HG03378 (cell line): ENCODE data around the gene CEP85.
A peak's percentile ranks its signal among the peaks of the same experiment; 100 is the strongest.

ENCODE experiments used
- ATAC-seq: cut with Tn5 transposase; IDR thresholded peaks from one replicate; pipeline ENCODE4 v1.9.1; 2021; ENCODE audit warnings: mild to moderate bottlenecking, moderate library complexity; ENCODE audit not compliant: unreplicated experiment

Gene CEP85

DNA sequence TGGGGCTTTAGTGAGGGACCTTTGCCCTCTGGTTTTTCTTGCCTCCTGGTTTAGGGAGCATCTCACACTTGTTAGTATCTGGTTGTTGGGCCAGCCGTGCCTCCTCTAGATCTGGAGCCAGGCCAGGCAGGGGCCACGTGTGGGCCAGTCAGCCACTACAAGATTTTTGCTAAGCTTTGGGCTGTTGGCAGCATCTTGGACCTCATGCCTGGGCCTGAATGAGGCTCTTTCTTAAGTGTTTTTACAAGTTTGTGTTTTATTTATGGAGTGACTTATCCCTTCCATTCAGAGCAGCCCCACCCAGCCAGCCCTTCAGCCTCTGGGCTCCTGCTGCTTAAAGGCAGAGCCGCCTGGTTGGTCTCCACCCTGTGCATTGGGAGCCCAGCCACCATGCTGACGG, 44.3 kb downstream of the CEP85 start:
- ATAC-seq = no peak

- no peak for ATAC-seq
Observed at GRCh38 chr1:26278724-26279455, 44.9 kb downstream of the CEP85 start.

- no peak for ATAC-seq
Observed at GRCh38 chr1:26279456-26280332, 45.7 kb downstream of the CEP85 start, which contains the start of gene SH3BGRL3. SH3BGRL3 (plus strand) TSS chr1:26280086; CDS start chr1:26280156, 70 bp downstream.

DNA sequence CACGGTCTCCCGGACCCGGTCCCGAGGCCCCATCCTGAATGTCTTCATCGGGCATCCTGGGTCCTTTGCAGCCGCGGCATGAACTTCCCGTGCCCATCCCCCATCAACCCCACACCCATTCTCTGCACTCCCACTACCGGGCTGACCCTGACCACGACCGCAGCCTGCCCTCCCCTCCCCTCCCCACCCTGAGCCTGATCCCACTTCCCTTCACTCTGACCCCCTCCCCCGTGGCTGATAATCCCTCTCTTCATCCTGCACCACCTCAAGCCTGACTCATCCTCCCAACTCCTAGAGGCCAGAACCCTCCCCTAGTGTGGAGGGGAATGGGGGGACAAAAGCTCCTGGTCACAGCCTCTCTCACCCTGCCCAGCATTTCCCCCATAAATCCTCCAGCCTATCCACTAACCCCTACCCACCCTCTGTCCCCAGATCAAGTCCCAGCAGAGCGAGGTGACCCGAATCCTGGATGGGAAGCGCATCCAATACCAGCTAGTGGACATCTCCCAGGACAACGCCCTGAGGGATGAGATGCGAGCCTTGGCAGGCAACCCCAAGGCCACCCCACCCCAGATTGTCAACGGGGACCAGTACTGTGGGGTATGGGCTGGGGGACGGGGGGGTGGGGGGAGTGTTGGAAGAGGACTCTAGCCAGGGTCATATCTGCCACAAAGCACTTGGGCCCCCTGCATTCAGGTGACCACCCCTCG, 46.5 kb downstream of the CEP85 start:
- no peak for ATAC-seq

GRCh38 chr1:26281091-26281958, 47.3 kb downstream of the CEP85 start:
- ATAC-seq = no peak

GRCh38 chr1:26281971-26282370, 48.0 kb downstream of the CEP85 start:
- ATAC-seq = no peak

GRCh38 chr1:26282401-26282918, 48.5 kb downstream of the CEP85 start:
- no peak for ATAC-seq

DNA sequence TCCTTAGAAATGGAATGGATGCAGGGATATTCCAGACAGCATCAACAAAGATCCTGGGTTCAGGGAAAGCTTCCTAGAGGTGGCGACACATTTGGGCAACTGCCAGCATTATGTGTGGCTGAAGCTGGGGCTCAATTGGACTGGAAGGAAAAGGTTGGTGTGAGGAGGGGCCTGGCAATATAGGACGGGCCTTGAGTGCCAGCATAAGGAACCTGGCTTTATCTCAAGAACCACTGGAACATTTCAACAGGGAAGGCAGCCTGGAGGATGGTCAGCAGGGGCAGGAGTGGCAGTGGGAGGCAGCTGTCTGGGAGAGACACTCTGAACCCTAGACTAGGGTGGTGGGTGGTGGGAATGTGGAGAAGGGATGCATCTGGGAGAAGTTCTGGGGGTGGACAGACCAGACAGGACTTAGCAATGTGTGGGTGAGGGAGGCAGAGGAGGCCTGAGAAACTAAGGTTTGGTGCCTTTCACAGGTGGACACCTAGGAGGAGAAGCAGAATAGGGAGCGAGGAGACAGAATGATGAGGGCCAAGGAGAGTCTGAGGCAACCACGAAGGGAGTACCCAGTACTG, 49.4 kb downstream of the CEP85 start:
- ATAC-seq = no peak

DNA sequence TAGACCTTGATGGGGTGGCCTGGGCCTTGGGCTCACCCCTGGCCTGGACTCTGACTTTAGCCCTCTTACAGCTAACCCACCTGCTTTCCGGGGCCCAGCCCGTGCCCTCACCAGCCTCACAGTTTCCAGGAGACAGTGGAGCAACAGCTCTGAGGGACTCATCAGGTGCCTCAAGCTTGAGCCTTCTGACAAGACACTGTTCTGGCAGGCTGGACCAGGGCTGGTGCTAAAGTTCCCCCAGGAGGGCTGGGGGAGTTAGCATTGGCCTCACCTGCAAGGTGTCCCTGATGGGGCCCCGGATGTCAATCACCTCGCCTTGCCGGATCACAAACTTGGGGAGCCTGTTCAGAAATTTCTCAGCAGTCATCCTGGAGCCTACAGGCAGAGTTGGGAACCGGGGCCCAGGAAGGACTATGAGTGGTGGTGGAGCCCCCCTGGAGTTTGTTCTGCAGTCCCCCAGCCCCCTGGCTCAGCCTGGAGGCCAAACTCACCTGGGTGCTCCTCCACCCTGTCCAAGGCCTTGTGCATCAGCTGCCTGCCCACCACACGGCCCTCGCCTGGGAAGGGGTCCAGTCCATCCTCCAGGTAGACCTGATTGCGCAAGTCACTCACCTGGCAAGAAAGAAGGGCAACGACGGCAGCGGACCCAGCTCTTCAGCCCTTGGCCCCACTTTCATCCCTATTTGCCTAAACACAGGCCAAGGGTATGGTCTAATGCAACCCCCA, 50.0 kb downstream of the CEP85 start:
- ATAC-seq = no peak

DNA sequence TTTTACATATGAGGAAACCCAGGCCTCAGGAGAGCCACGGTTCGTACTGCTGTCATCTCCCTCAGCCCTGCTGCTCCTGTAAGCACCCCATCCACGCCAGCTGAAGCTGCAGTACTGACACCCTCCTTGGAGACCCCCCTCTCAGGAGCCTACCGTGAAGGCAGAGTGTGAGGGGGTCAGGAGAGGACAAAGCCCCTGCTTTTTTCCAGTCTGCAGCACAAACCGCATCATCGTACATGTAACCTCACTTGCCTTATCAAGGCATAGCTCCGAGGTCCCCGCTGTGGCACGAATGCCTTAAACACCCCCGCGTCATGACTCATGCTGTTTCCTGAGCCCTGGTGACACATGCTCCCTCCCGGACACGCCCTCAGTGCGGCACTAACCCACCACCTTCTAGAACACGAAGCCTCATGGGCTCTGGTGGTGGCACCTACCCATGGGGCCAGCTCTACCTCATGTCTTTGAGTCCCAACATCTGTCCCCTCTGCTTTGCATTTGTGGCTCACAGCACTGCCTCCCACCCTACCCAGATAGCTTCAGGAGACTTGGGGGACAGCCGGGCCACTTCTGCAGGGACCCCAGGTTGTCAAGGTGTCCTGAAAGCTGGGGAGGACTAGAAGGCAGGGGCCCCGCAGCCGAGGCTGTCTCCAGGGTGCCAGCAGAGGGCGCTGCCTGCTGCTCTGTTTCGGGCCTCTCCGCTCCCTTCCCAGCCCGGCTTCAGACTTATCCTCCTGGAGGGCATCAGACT, 50.8 kb downstream of the CEP85 start:
- peak; percentile 34 for ATAC-seq

DNA sequence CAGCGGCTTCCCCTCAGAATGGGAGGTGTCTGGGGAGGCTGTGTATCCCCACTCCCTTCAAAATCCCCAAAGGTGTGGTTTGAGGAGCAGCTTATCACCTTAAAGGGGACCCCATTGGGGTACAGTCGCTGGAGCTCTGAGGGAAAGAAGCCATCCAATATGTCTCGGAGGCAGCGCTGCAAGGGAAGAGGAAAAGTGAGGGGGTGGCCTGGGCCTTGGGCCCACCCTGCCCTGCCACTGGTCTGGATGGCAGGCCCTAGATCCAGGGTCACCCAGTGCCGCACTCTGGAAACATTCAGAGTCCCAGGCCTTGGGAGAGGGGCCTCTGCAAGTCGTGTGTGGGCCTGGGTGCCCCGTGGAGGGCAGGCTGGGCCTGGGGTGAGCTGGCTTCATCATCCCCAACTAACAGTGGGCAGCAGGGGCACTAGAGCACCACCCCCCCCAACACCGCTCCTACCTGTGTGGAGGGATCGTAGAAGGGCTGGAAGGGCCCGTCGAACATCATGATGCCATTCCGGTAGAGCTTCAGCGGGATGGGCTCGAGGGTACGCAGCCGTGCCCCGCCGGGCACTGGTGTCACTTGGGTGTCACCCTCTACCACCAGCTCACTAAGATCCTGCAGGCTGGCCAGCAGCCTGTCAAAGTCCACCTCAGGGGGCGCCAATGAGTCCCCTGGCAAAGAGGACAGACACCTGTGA, 51.5 kb downstream of the CEP85 start:
- no peak for ATAC-seq

DNA sequence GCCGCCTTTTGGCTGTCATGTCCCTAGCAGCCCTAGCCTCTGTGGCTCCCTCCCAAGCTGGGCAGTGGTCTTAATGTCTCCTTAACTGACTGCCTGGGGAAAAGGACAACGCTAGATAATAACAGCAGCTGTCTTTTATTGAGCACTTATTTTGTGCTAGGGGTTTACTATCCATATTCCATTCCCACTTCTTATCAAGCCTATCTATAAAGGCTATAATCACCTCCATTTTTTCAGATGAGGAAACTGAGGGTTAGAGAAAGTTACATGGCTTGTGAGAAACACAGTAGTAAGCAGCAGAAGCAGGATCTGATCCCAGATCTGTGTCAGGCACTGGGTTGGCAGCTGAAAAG, 52.0 kb downstream of the CEP85 start:
- no peak for ATAC-seq

- ATAC-seq = peak; percentile 40
Observed at GRCh38 chr1:26287033-26287711, 53.2 kb downstream of the CEP85 start.

GRCh38 chr1:26287811-26288210, 53.8 kb downstream of the CEP85 start:
- ATAC-seq = no peak

DNA sequence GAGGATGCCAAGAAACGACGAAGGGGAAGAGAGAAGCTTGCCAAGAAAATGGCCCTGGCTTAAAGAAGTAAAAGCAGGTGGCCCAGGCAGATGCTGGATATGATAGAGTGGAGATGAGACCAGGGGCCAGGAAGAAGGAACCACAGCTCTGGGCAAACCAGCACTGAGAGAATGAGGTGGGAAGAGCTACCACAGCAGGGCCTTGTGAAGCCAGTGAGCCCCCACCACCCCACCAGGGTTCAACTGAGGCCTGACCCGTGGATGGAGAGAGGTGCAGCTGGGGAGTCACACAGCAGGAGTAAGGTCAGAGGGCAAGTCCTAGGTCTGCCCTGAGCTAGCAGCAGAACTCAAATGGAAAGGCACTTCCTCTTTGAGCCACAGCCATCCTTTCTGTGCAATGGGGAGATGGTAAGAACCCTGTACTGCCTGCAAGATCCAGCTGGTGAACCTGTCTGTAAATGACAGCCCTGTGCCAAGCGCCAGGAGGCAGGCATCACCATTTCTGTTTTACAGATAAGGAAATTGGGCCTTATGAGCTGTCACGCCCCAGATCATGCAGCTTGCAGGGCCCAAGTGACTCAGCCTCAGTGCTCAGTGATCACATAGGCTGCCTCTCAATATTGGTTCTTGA, 54.4 kb downstream of the CEP85 start:
- no peak for ATAC-seq

DNA sequence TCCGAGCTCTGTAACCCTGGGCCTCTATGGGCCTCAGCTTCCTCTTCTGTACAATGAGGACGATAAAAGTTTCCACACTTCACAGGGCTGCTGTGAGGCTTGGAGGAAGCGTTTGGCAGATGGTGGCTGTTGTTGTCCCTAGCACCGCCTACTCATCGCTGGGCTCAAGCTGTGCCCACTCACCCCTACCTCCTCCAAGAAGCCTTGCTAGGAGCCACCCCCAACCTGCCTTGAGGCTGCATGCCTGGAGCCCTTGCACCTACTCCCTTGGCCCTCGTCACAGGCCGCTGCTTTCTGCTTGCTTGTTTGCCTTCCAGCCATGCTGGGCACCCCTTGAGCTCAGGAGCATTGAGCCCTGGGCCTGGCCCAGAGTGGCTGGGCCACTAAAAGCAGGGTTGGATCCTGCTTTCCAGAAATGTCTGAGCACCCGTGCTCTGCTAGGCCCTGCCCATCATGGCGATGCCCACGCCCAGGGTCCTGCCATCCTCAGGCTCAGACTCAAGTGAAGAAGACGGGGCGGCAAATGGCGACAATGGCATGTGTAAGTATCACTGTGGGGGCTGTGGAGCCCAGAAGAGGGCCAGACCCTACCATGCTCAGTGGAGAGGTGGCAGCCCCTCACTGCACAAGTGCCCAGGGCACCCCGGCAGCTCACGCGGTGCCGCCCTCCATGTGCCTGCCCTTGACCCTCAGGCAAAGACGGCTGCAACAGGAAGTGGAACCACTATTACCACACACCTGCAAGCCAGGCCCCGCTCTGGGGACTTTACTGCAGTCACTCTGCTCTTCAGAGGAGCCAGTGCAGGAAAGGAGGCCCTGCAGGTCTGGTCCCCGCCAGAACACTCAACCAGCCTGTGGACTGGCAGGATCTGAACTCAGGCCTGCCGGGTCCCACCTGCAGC, 55.4 kb downstream of the CEP85 start:
- ATAC-seq = no peak
